Lower leg skin (tissue), 4 donors: ENCODE data around the gene ADGRF5. TPM values are rescaled to one million over a fixed set of nuclear protein-coding genes. Genes with fewer than 3 reads are reported as not detected.

Experiments used
- DNase-seq, 2 donors: peaks; one replicate each; pipeline ENCODE4 v3.0.0-alpha.2; 2019; ENCODE audit warnings: low spot score in 2 of 2
- H3K4me3 ChIP-seq: fragments of 200-600 bp; sonication (generic); 2 replicates; pipeline ENCODE4 v1.5.1; 2017; ENCODE audit warnings: mild to moderate bottlenecking, low read depth; ENCODE audit not compliant: poor library complexity, severe bottlenecking
- POLR2A ChIP-seq, 2 donors: fragments of 450-650 bp; IDR thresholded peaks; one replicate each; pipeline ENCODE4 v1.6.1; 2016 to 2017; ENCODE audit warnings: antibody characterized with exemption in 2 of 2, mild to moderate bottlenecking in 1 of 2, moderate library complexity in 1 of 2
- WGBS, 2 donors: methylation state at CpG; one replicate each; pipeline ENCODE4 v1.1.5; 2018; 5-methylcytosine and 5-hydroxymethylcytosine counted together
- intact Hi-C: fragments of 100-400 bp; cut with DNase I; formaldehyde crosslinking; loops from one replicate; pipeline ENCODE4 v1.15.0; 2023; ENCODE audit warnings: low total_unique reads
- total RNA-seq, 4 donors: library from RNA; depleted of rRNA; stranded (reverse); fragments of >200 nt; gene quantifications; one replicate each; pipeline ENCODE4 v1.1.0, GENCODE V29; 2016
- TF ChIP-seq, protein P1 (sequence below), 3 donors: fragments of 450-650 bp; IDR thresholded peaks; one replicate each; pipeline ENCODE4 v1.5.1; 2016; ENCODE audit warnings: antibody characterized with exemption in 3 of 3, mild to moderate bottlenecking in 3 of 3, moderate library complexity in 2 of 3

ADGRF5 gene
- total RNA-seq, 4 donors from 2014 or later: 3.4 to 14.3 (median 7.4) TPM

DNA sequence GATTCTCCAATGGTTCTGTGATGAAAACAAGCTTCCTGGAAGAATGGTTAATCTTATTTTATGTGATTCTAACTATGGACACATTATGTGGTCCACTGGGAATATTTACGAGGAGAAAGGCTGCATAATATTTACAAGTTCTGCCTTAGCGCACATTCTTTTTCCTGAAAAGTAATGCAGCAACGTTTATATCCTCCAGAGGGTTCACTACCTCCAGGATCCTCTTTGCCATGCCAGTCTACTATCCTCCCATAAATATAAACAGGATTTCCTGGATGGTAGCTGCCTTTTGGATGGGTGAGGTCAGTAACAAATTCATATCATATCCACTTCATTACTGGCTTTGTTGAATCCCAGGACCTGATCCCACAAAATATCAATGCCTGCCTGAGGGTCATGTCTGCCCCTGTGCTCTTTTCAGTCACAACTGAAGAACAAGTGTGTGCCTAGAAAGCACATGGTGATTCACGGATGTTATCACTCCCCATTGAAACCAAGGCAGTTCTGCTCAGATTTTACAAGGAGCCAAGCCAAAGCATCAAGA lies 30.4 kb downstream of the ADGRF5 start:
- WGBS, 2 donors: 46 to 54% methylated on average over 4 of the region's 4 CpGs
- intact Hi-C loops: no loop called here
- H3K4me3 ChIP-seq: no peak overlapping the region
- TF ChIP-seq, protein P1, sequence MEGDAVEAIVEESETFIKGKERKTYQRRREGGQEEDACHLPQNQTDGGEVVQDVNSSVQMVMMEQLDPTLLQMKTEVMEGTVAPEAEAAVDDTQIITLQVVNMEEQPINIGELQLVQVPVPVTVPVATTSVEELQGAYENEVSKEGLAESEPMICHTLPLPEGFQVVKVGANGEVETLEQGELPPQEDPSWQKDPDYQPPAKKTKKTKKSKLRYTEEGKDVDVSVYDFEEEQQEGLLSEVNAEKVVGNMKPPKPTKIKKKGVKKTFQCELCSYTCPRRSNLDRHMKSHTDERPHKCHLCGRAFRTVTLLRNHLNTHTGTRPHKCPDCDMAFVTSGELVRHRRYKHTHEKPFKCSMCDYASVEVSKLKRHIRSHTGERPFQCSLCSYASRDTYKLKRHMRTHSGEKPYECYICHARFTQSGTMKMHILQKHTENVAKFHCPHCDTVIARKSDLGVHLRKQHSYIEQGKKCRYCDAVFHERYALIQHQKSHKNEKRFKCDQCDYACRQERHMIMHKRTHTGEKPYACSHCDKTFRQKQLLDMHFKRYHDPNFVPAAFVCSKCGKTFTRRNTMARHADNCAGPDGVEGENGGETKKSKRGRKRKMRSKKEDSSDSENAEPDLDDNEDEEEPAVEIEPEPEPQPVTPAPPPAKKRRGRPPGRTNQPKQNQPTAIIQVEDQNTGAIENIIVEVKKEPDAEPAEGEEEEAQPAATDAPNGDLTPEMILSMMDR (IDR thresholded peaks at IDR 0.05): no peak
- TF ChIP-seq POLR2A (IDR thresholded peaks at IDR 0.05): no peak
- no peak for DNase-seq

DNA sequence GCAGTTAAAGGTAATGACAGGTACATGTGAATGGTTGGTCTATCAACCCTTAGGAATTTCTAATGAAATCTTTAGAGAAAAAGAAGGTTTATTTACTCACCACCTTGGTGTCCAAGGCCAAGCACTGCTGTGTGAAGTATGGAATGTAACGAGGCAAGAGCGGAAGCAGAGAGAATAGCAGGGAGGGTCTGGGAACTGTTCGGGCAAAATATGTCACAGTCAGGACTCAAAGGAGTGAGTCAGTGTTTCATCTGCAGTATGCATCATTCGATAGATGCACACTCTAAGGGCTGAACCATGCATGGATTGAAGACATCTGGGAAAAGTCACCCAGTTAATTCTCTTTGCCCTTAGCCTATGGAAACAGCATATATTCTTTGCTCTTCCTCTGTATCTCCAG lies 33.2 kb downstream of the ADGRF5 start:
- intact Hi-C loops: no loop called here
- WGBS, 2 donors: 85 to 92% methylated on average over 4 of the region's 4 CpGs
- no peak for TF ChIP-seq POLR2A (IDR thresholded peaks at IDR 0.05)
- TF ChIP-seq, protein P1 (IDR thresholded peaks at IDR 0.05): no peak
- DNase-seq: no peak
- H3K4me3 ChIP-seq: no peak overlapping the region

DNA sequence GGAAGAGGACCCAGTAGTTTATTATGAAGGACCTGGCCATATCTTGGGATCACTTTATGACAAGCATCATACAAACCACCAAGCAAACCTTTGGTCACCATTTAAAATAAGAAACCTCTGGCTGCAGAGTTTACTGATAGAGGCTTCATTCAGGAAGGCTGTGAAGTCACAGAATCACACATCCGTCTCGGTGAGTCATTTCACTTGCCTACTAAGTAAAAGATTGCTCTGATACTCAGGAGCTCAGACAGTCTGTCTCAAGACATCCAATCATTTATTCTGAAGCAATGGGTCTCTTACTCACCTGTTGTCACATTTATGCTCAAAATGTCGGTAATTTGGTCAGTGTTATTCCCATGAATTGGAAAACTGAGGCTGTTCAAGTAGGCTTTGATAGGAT lies 33.7 kb downstream of the ADGRF5 start:
- DNase-seq: no peak

DNA sequence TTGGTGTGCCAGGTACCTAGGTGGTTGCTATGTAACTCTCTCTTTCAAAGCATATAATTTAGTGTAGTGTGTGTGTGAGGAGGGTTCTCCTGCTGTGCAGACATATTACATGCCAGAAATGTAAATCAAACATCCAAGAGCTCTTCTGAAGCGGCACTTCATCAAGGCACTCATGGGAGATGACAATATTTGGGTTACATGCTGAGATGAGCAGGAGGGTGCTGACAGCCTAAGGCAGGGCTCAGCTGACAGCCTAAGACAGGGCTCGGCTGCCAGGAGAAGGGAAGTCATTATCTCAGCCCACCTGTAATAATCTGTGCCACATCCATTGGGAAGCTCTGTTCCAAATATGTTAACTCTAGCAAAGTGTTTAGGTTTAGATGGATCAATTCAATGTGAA lies 39.1 kb downstream of the ADGRF5 start:
- intact Hi-C loops: no loop called here
- 36 to 59% methylated on average over 2 of the region's 2 CpGs for WGBS, 2 donors
- no peak for DNase-seq
- no peak overlapping the region for H3K4me3 ChIP-seq
- TF ChIP-seq, protein P1 (IDR thresholded peaks at IDR 0.05): no peak
- TF ChIP-seq POLR2A (IDR thresholded peaks at IDR 0.05): no peak

More for the DNA sequence above, 33.7 kb downstream of the ADGRF5 start:
- TF ChIP-seq, protein P1 (IDR thresholded peaks at IDR 0.05): no peak
- no peak for TF ChIP-seq POLR2A (IDR thresholded peaks at IDR 0.05)
- 59 to 63% methylated on average over 3 of the region's 3 CpGs for WGBS, 2 donors
- no peak overlapping the region for H3K4me3 ChIP-seq
- intact Hi-C loops: no loop called here

DNA sequence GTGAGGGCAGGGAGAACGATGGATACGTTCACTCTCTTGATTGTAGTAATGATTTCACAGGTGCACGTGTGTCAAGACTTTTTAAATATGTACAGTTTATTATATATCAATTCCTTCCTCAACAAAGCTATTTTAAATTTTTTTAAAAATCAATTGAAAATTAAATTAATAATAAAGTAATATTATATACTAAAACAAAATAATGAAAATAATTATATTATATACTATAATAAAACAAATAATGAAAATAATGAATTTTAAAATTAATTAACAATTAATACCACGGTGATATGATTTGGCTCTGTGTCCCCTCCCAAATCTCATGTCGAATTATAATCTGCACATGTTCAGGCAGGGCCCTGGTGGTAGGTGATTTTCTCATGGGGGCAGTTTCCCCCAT lies 42.7 kb downstream of the ADGRF5 start:
- intact Hi-C loops: no loop called here
- WGBS, 2 donors: 94% methylated on average over 5 of the region's 5 CpGs
- TF ChIP-seq, protein P1 (IDR thresholded peaks at IDR 0.05): no peak
- TF ChIP-seq POLR2A (IDR thresholded peaks at IDR 0.05): no peak
- no peak for DNase-seq
- H3K4me3 ChIP-seq: no peak overlapping the region

DNA sequence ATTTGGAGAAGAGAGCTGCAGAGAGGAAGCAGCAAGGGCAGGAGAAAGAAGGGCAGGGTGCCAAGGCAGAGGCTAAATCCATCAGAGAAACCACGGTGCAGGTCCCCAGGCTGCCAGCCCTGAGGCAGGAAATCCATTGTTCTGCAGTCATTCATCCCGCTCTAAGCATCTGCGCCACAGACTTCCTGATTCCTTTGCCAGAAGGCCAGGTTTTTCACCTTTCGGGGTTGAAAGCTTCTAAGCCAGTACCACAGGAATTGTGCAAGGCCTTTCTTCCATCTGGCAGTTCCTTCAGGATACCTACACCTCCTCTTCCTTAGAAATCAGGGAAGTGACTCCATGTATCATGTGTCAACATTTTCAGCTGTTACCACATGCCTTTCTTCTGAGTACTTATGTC lies 45.6 kb downstream of the ADGRF5 start:
- no peak overlapping the region for H3K4me3 ChIP-seq
- DNase-seq: peak in 1 of 2 donors; percentile 18
- no peak for TF ChIP-seq POLR2A (IDR thresholded peaks at IDR 0.05)
- TF ChIP-seq, protein P1 (IDR thresholded peaks at IDR 0.05): no peak
- intact Hi-C loops: no loop called here
- 18 to 22% methylated on average over 4 of the region's 4 CpGs for WGBS, 2 donors
